ENCODE results near the gene GAGE12J. TPM values are rescaled to one million over a fixed set of nuclear protein-coding genes. Genes with fewer than 3 reads are reported as not detected.
"Not testable (repeated sequence)": the region's sequence is repeated elsewhere in the genome, so short reads cannot be mapped to it uniquely, and the experiment has no call there.

GAGE12J gene, protein sequence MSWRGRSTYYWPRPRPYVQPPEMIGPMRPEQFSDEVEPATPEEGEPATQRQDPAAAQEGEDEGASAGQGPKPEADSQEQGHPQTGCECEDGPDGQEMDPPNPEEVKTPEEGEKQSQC
- total RNA-seq (not detected), polyA plus RNA-seq (not detected)

- H3K4me1 Mint-ChIP-seq; H3K4me3 Mint-ChIP-seq; DNase-seq; intact Hi-C loops (cut with micrococcal nuclease); POLR2A ChIA-PET (ENCODE audit: partially characterized antibody); H3K9me3 Mint-ChIP-seq; CTCF ChIA-PET (ENCODE audit: partially characterized antibody); H3K9me3 ChIP-seq (ENCODE audit: control insufficient read depth in 1 of 2, low read length in 2 of 2); H3K27ac Mint-ChIP-seq; H3K4me1 ChIP-seq (ENCODE audit: insufficient read depth, low read length); H3K27ac ChIP-seq (ENCODE audit: low read depth, low read length); H3K27me3 ChIP-seq (ENCODE audit: insufficient read depth, low read length); H3K36me3 ChIP-seq (ENCODE audit: insufficient read depth, low read length); H3K27me3 Mint-ChIP-seq; H3K4me3 ChIP-seq (ENCODE audit: low read length in 2 of 2); H3K36me3 Mint-ChIP-seq: not testable (repeated sequence)
These were observed at the start of gene GAGE12J for GRCh38 chrX:49321737-49322136. TSS of gene GAGE12J (plus strand) at chrX:49322037. CDS start at chrX:49323194, 1,157 bp downstream.

- POLR2A ChIA-PET (ENCODE audit: partially characterized antibody) = interaction anchor here (0.9 to 3.2 kb wide), 17 partner anchors 9 to 589 kb away, joined by 3 to 17 read pairs (median 8); partner anchors contain the start of genes CCDC22, FOXP3, PLP2 and WAS
- Histone ChIP-seq H3K9me3 (ENCODE audit: control insufficient read depth in 1 of 2, low read length in 2 of 2) (no peaks in the 10 kb centered on the region), H3K4me1 (ENCODE audit: insufficient read depth, low read length) (peaks cover 80% of the 10 kb centered on the region), H3K4me3 (ENCODE audit: low read length in 2 of 2) (peak overlapping the region; percentile 65 to 68), H3K27ac (ENCODE audit: low read depth, low read length) (peak overlapping the region; percentile 95), H3K27me3 (ENCODE audit: insufficient read depth, low read length) (no peaks in the 10 kb centered on the region), H3K36me3 (ENCODE audit: insufficient read depth, low read length) (no peaks in the 10 kb centered on the region)
- H3K4me3 Mint-ChIP-seq = peak overlapping the region; percentile 70 to 88 (median 80)
- intact Hi-C loops (cut with micrococcal nuclease) = loop anchor here (5.0 kb wide), 1 partner anchor 35 kb away; no protein-coding TSS in a partner anchor
- peak in 3 of 5 donors; percentile 25 to 28 (median 26) for DNase-seq
- no peaks in the 10 kb centered on the region for H3K27me3 Mint-ChIP-seq
- peaks cover 0 to 2% (median 0%) of the 10 kb centered on the region in 8 donors for H3K9me3 Mint-ChIP-seq
- H3K36me3 Mint-ChIP-seq = peaks cover 8 to 14% of the 10 kb centered on the region in 2 donors
- CTCF ChIA-PET (ENCODE audit: partially characterized antibody) = interaction anchor here (1.1 to 3.4 kb wide), 3 partner anchors 19 to 80 kb away, joined by 3 to 15 read pairs (median 7); no protein-coding TSS in a partner anchor
- peaks cover 47 to 86% (median 69%) of the 10 kb centered on the region in 4 donors for H3K4me1 Mint-ChIP-seq
- peak overlapping the region; percentile 73 to 92 (median 91) for H3K27ac Mint-ChIP-seq
These were observed 49.4 kb upstream of the GAGE12J start for GRCh38 chrX:49272421-49272820.

GRCh38 chrX:49273181-49273727 is 48.6 kb upstream of the GAGE12J start:
- no peaks in the 10 kb centered on the region for H3K27me3 Mint-ChIP-seq
- Histone ChIP-seq H3K36me3 (ENCODE audit: insufficient read depth, low read length) (no peaks in the 10 kb centered on the region), H3K9me3 (ENCODE audit: control insufficient read depth in 1 of 2, low read length in 2 of 2) (no peaks in the 10 kb centered on the region), H3K27me3 (ENCODE audit: insufficient read depth, low read length) (no peaks in the 10 kb centered on the region), H3K4me3 (ENCODE audit: low read length in 2 of 2) (peak overlapping the region; percentile 29 to 68), H3K4me1 (ENCODE audit: insufficient read depth, low read length) (peaks cover 83% of the 10 kb centered on the region), H3K27ac (ENCODE audit: low read depth, low read length) (peak overlapping the region; percentile 31)
- H3K9me3 Mint-ChIP-seq = peaks cover 0 to 2% (median 0%) of the 10 kb centered on the region in 8 donors
- peak overlapping the region; percentile 79 to 92 (median 84) for H3K27ac Mint-ChIP-seq
- H3K36me3 Mint-ChIP-seq = peaks cover 12 to 14% of the 10 kb centered on the region in 2 donors
- peak; percentile 73 to 80 (median 79) for DNase-seq
- ChIA-PET CTCF (ENCODE audit: partially characterized antibody) (interaction anchor here (1.1 to 3.4 kb wide), 3 partner anchors 18 to 80 kb away, joined by 3 to 15 read pairs (median 7); no protein-coding TSS in a partner anchor), POLR2A (ENCODE audit: partially characterized antibody) (interaction anchor here (0.7 to 3.2 kb wide), 20 partner anchors 8 to 605 kb away, joined by 3 to 17 read pairs (median 6); partner anchors contain the start of genes CCDC22, FOXP3 and PLP2)
- H3K4me3 Mint-ChIP-seq = peak overlapping the region; percentile 70 to 88 (median 80)
- intact Hi-C loops (cut with micrococcal nuclease) = loop anchor here (5.0 kb wide), 1 partner anchor 34 kb away; no protein-coding TSS in a partner anchor
- H3K4me1 Mint-ChIP-seq = peaks cover 54 to 90% (median 72%) of the 10 kb centered on the region in 4 donors

DNA sequence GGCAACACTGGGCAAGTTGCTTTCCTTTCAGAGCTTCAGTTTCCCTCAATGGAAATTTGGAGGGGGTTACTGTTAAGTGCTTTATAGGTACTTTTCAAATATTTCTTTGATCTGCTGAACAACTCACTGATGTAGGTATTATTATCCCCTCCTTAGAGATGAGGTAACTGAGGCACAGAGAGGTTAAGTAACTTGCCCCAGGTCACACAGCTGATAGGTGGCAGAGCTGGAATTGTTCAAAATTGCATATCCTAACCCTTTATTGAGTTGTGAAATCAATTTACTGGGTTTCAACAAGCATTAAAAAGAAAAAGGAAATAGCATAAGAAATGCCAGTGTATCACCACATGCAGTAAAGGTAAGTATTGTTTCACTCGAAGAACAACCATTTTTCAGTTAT is 45.6 kb upstream of the GAGE12J start:
- H3K4me1 ChIP-seq (ENCODE audit: insufficient read depth, low read length) = peaks cover 93% of the 10 kb centered on the region
- Mint-ChIP-seq H3K9me3 (no peaks in the 10 kb centered on the region), H3K27ac (peak overlapping the region in 6 of 7 donors; percentile 43 to 84 (median 64)), H3K4me3 (peak overlapping the region in 3 of 8 donors; percentile 7 to 74 (median 68)), H3K36me3 (peaks cover 5 to 9% of the 10 kb centered on the region in 2 donors), H3K27me3 (no peaks in the 10 kb centered on the region), H3K4me1 (peaks cover 53 to 94% (median 78%) of the 10 kb centered on the region in 4 donors)
- H3K27me3 ChIP-seq (ENCODE audit: insufficient read depth, low read length) = no peaks in the 10 kb centered on the region
- POLR2A ChIA-PET (ENCODE audit: partially characterized antibody) = interaction anchor here (0.9 to 3.4 kb wide), 6 partner anchors 8 to 85 kb away, joined by 3 to 14 read pairs (median 4); no protein-coding TSS in a partner anchor
- no peak overlapping the region for H3K27ac ChIP-seq (ENCODE audit: low read depth, low read length)
- DNase-seq = no peak
- no peak overlapping the region for H3K4me3 ChIP-seq (ENCODE audit: low read length in 2 of 2)
- CTCF ChIA-PET (ENCODE audit: partially characterized antibody) = interaction anchor here (0.9 to 2.6 kb wide), 4 partner anchors 11 to 83 kb away, joined by 3 to 9 read pairs (median 5); no protein-coding TSS in a partner anchor
- H3K36me3 ChIP-seq (ENCODE audit: insufficient read depth, low read length) = no peaks in the 10 kb centered on the region
- H3K9me3 ChIP-seq (ENCODE audit: control insufficient read depth in 1 of 2, low read length in 2 of 2) = no peaks in the 10 kb centered on the region
- intact Hi-C loops (cut with micrococcal nuclease) = no loop called here

DNA sequence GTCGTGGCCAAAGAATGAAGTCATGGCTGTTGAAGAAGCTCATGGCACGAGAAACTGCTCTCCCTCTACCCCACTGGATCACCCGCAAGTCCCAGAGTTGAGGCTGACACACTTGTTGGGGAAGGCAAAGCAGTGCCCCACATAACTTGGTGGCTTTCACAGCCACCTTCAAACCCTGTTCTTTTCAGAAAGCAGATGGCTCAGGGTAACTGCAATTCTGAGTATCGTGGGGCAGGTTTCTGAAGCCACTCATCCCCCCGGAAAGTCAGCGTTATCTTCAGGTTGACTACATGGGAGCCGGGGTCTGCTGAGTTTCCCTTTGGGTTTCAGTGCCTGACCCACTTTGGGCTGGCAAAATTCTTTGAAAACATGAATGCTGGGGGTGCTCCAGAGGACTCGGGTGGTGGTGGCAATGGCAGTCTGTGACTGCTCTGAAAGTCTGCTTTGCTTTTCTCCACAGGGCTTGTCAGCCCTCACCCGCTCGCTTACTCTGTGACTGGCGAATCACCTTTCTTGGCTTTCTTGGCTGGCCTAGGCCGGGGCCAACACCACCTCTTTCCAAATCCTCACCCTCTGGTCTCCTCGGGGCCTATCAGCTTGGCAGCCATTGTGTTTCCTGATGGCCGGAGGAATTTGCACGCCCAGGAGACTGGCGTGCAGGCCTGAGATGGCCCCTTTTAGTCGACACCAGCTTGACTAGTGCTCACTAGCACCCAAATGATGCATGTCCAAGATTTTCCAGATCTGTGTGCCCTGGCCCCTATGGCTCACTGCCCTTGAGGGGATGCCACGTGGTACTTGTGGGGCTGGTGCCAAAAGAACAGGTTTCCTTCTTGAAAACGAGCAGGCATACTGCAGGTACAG is 44.9 kb upstream of the GAGE12J start:
- Mint-ChIP-seq H3K4me3 (peak overlapping the region; percentile 25 to 76 (median 66)), H3K27me3 (no peaks in the 10 kb centered on the region), H3K4me1 (peaks cover 53 to 91% (median 74%) of the 10 kb centered on the region in 4 donors), H3K36me3 (peaks cover 4 to 8% of the 10 kb centered on the region in 2 donors), H3K27ac (peak overlapping the region; percentile 77 to 95 (median 89)), H3K9me3 (no peaks in the 10 kb centered on the region)
- no peak for DNase-seq
- ChIA-PET CTCF (ENCODE audit: partially characterized antibody) (interaction anchor here (2.6 kb wide), 2 partner anchors 11 to 14 kb away, joined by 6 to 9 read pairs; no protein-coding TSS in a partner anchor), POLR2A (ENCODE audit: partially characterized antibody) (interaction anchor here (1.1 to 3.4 kb wide), 6 partner anchors 8 to 86 kb away, joined by 3 to 14 read pairs (median 4); no protein-coding TSS in a partner anchor)
- intact Hi-C loops (cut with micrococcal nuclease) = no loop called here
- Histone ChIP-seq H3K9me3 (ENCODE audit: control insufficient read depth in 1 of 2, low read length in 2 of 2) (no peaks in the 10 kb centered on the region), H3K27me3 (ENCODE audit: insufficient read depth, low read length) (no peaks in the 10 kb centered on the region), H3K4me3 (ENCODE audit: low read length in 2 of 2) (no peak overlapping the region), H3K27ac (ENCODE audit: low read depth, low read length) (peak overlapping the region; percentile 17), H3K4me1 (ENCODE audit: insufficient read depth, low read length) (peaks cover 92% of the 10 kb centered on the region), H3K36me3 (ENCODE audit: insufficient read depth, low read length) (no peaks in the 10 kb centered on the region)

DNA sequence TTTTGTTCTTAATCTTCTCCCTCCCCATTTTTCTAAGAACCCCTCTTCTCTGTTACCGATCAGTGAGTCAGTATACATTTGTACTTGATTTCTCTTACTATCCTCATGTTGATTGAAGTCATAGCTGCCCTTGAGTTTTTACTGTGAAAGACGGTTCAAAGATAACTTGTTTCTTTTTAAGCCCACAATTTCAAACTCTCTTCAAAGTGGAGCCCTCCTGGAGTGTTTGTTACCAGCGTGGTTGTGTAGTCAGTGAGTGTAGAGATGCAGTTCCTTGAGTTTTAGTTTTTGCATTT is 44.4 kb upstream of the GAGE12J start:
- Histone ChIP-seq H3K4me1 (ENCODE audit: insufficient read depth, low read length) (peaks cover 92% of the 10 kb centered on the region), H3K27me3 (ENCODE audit: insufficient read depth, low read length) (no peaks in the 10 kb centered on the region), H3K4me3 (ENCODE audit: low read length in 2 of 2) (no peak overlapping the region), H3K9me3 (ENCODE audit: control insufficient read depth in 1 of 2, low read length in 2 of 2) (no peaks in the 10 kb centered on the region), H3K27ac (ENCODE audit: low read depth, low read length) (peak overlapping the region; percentile 17), H3K36me3 (ENCODE audit: insufficient read depth, low read length) (no peaks in the 10 kb centered on the region)
- no peak for DNase-seq
- Mint-ChIP-seq H3K9me3 (no peaks in the 10 kb centered on the region), H3K36me3 (peaks cover 8% of the 10 kb centered on the region in 2 donors), H3K4me1 (peaks cover 56 to 91% (median 74%) of the 10 kb centered on the region in 4 donors), H3K27ac (peak overlapping the region; percentile 77 to 95 (median 89)), H3K4me3 (peak overlapping the region in 7 of 8 donors; percentile 5 to 76 (median 52)), H3K27me3 (no peaks in the 10 kb centered on the region)
- intact Hi-C loops (cut with micrococcal nuclease) = no loop called here
- CTCF ChIA-PET (ENCODE audit: partially characterized antibody) = interaction anchor here (2.6 kb wide), 2 partner anchors 10 to 14 kb away, joined by 6 to 9 read pairs; no protein-coding TSS in a partner anchor
- POLR2A ChIA-PET (ENCODE audit: partially characterized antibody) = interaction anchor here (1.3 to 3.4 kb wide), 4 partner anchors 10 to 32 kb away, joined by 3 to 14 read pairs (median 6); no protein-coding TSS in a partner anchor

Measured in CD4-positive, alpha-beta memory T cell (primary cell).